ENCODE data around the gene HAPLN1. TPM values are rescaled to one million over a fixed set of nuclear protein-coding genes. Genes with fewer than 3 reads are reported as not detected.

Gene HAPLN1
- total and polyA plus RNA-seq, 2 of the 4 experiments (the other 2 are of a cell fraction): under 0.01 to 0.07 TPM

DNA sequence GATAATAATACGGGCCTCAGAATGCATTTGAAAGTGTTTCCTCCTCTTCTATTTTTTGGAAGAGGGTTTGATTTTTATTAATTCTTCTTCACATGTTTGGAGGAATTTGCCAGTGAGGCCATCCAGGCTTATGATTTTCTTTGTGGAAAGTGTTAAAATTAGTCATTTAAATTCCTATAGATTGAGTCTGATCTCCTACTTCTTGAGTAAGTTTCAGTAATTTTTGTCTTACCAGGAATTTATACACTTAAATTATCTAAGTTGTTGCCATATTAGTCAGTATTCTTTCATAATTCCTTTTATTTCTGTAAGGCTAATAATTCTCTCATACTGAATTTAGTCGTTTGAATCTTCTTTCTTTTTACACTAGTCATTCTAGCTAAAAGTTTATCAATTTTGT is 25.2 kb upstream of the HAPLN1 start:
- no peak overlapping the region for H3K27ac ChIP-seq (ENCODE audit: insufficient read depth, low read length)
- no peak overlapping the region for H2AK5ac ChIP-seq (ENCODE audit: low read depth, low read length)
- H2AK9ac ChIP-seq (replicated peaks; ENCODE audit: low read depth, low read length, poor library complexity): no peak overlapping the region
- POLR2A ChIA-PET (ENCODE audit: unreplicated experiment): no interaction called here
- no peak overlapping the region for H4K5ac ChIP-seq (ENCODE audit: low read depth, low read length)
- no peaks in the 10 kb centered on the region for H4K20me1 ChIP-seq (ENCODE audit: insufficient read depth, low read length)
- ATAC-seq (ENCODE audit: low read depth): no peak; the same call in 1 of the 2 replicates
- in situ Hi-C loops (cut with MboI; ENCODE audit: low sequenced_read_pairs): no loop called here
- intact Hi-C loops (cut with micrococcal nuclease): no loop called here
- H2BK120ac ChIP-seq (ENCODE audit: low read depth, low read length): no peak overlapping the region
- no peak overlapping the region for H4K91ac ChIP-seq (ENCODE audit: insufficient read depth, low read depth, low read length)
- no peaks in the 10 kb centered on the region; the same call in 1 of the 2 replicates for H3K4me1 ChIP-seq (ENCODE audit: control insufficient read depth, insufficient read depth, low read length)
- CTCF ChIA-PET: interaction anchor here (0.6 to 0.7 kb wide), 2 partner anchors 9 to 733 kb away, joined by 3 to 5 read pairs; no protein-coding TSS in a partner anchor
- no CpG with 5 or more reads among the region's 2 CpGs for WGBS, 2 experiments (ENCODE audit: extremely low coverage in 2 of 2, insufficient read length in 1 of 2)
- no peak overlapping the region for H2BK15ac ChIP-seq (ENCODE audit: low read depth, low read length)
- DNase-seq: peak; percentile 25
- no TSS peak for BruUV-seq (replicated peaks)
- H3K27me3 ChIP-seq (ENCODE audit: control insufficient read depth, insufficient read depth, low read length): no peaks in the 10 kb centered on the region
- H3K79me1 ChIP-seq (ENCODE audit: low read depth in 1 of 2, low read length in 2 of 2): no peaks in the 10 kb centered on the region
- H3K9ac ChIP-seq (ENCODE audit: low read depth, low read length): no peak overlapping the region
- no peak overlapping the region for H3K23ac ChIP-seq (ENCODE audit: low read depth, low read length)
- no peak overlapping the region for H2BK20ac ChIP-seq (ENCODE audit: low read depth, low read length)
- no peak overlapping the region; the same call in 1 of the 2 replicates for H3K18ac ChIP-seq (ENCODE audit: low read depth, low read length)
- no peak overlapping the region for H3K4me2 ChIP-seq (ENCODE audit: low read depth, low read length)
- no peak overlapping the region; a peak in 1 of 4 replicates for H4K8ac ChIP-seq (ENCODE audit: low read depth in 2 of 2, low read length in 2 of 2)
- no peak overlapping the region for H3K4me3 ChIP-seq (ENCODE audit: insufficient read depth, low read depth, low read length)
- no peak overlapping the region for H3K4ac ChIP-seq (ENCODE audit: low read depth, low read length)
- no peak overlapping the region for H2AFZ ChIP-seq (replicated peaks; ENCODE audit: low read length, poor library complexity)
- no peak overlapping the region for H3K56ac ChIP-seq (ENCODE audit: extremely low read depth, insufficient read depth, low read length)
- peaks cover 5% of the 10 kb centered on the region; the same call in 1 of the 2 replicates for H3K9me3 ChIP-seq (ENCODE audit: control insufficient read depth, insufficient read depth, low read length)
- dilution Hi-C loops (cut with HindIII; ENCODE audit: low sequenced_read_pairs, unreplicated experiment): no loop called here
- H3K9me1 ChIP-seq (ENCODE audit: insufficient read depth, low read length): no peaks in the 10 kb centered on the region
- peak overlapping the region; percentile 76 for H2BK5ac ChIP-seq (ENCODE audit: low read depth, low read length, poor library complexity, severe bottlenecking)
- H3K36me3 ChIP-seq (ENCODE audit: control insufficient read depth, insufficient read depth, low read length): no peaks in the 10 kb centered on the region
- no peak overlapping the region for H3K14ac ChIP-seq (replicated peaks; ENCODE audit: low read depth, low read length)
- TF ChIP-seq RCOR1 (IDR thresholded peaks at IDR 0.05; ENCODE audit: insufficient replicate concordance, low read length): no peak
- TF ChIP-seq MAZ (IDR thresholded peaks at IDR 0.05; ENCODE audit: borderline replicate concordance, low read depth, low read length): no peak
- TF ChIP-seq, protein P1, sequence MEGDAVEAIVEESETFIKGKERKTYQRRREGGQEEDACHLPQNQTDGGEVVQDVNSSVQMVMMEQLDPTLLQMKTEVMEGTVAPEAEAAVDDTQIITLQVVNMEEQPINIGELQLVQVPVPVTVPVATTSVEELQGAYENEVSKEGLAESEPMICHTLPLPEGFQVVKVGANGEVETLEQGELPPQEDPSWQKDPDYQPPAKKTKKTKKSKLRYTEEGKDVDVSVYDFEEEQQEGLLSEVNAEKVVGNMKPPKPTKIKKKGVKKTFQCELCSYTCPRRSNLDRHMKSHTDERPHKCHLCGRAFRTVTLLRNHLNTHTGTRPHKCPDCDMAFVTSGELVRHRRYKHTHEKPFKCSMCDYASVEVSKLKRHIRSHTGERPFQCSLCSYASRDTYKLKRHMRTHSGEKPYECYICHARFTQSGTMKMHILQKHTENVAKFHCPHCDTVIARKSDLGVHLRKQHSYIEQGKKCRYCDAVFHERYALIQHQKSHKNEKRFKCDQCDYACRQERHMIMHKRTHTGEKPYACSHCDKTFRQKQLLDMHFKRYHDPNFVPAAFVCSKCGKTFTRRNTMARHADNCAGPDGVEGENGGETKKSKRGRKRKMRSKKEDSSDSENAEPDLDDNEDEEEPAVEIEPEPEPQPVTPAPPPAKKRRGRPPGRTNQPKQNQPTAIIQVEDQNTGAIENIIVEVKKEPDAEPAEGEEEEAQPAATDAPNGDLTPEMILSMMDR (conservative IDR thresholded peaks at IDR 0.05; ENCODE audit: low read depth, low read length): no peak
- TF ChIP-seq POLR2A (IDR thresholded peaks at IDR 0.05; ENCODE audit: low read depth, low read length): no peak
- TF ChIP-seq BHLHE40 (IDR thresholded peaks at IDR 0.05; ENCODE audit: low read depth, low read length): no peak
- no peak for TF ChIP-seq NFE2L2 (IDR thresholded peaks at IDR 0.05; ENCODE audit: low read depth, low read length)
- TF ChIP-seq, protein P2, sequence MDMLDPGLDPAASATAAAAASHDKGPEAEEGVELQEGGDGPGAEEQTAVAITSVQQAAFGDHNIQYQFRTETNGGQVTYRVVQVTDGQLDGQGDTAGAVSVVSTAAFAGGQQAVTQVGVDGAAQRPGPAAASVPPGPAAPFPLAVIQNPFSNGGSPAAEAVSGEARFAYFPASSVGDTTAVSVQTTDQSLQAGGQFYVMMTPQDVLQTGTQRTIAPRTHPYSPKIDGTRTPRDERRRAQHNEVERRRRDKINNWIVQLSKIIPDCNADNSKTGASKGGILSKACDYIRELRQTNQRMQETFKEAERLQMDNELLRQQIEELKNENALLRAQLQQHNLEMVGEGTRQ (IDR thresholded peaks at IDR 0.05; ENCODE audit: low read depth, low read length): no peak
- TF ChIP-seq MAFK (IDR thresholded peaks at IDR 0.05; ENCODE audit: low read depth, low read length): no peak
